Parathyroid adenoma (tissue), 2 donors: Measurements from ENCODE around the gene ANO2.

Source experiments
- H2AFZ ChIP-seq: fragments of 300-600 bp; sonication (generic); one replicate; pipeline ENCODE4 v1.7.0; 2017; ENCODE audit warnings: antibody characterized with exemption, mild to moderate bottlenecking
- H3K27ac ChIP-seq: fragments of 300-600 bp; sonication (generic); one replicate; pipeline ENCODE4 v1.7.0; 2017
- H3K27me3 ChIP-seq: fragments of 300-600 bp; sonication (generic); one replicate; pipeline ENCODE4 v1.7.0; 2017; ENCODE audit warnings: low read length; ENCODE audit not compliant: control insufficient read depth, insufficient read depth
- H3K36me3 ChIP-seq: fragments of 300-600 bp; sonication (generic); one replicate; pipeline ENCODE4 v1.7.0; 2017; ENCODE audit warnings: low read length; ENCODE audit not compliant: control insufficient read depth, insufficient read depth
- H3K4me1 ChIP-seq: fragments of 300-600 bp; sonication (generic); one replicate; pipeline ENCODE4 v1.7.0; 2017; ENCODE audit warnings: control low read depth
- H3K4me2 ChIP-seq: fragments of 300-600 bp; sonication (generic); one replicate; pipeline ENCODE4 v1.7.0; 2017; ENCODE audit warnings: low read length
- H3K4me3 ChIP-seq: fragments of 300-600 bp; sonication (generic); one replicate; pipeline ENCODE4 v1.7.0; 2017; ENCODE audit warnings: low read depth, low read length
- H3K79me2 ChIP-seq: fragments of 300-600 bp; sonication (generic); one replicate; pipeline ENCODE4 v1.7.0; 2017; ENCODE audit warnings: control low read depth
- H3K9ac ChIP-seq: fragments of 300-600 bp; sonication (generic); one replicate; pipeline ENCODE4 v1.7.0; 2017; ENCODE audit warnings: mild to moderate bottlenecking
- H3K9me3 ChIP-seq: fragments of 300-600 bp; sonication (generic); one replicate; pipeline ENCODE4 v1.7.0; 2017; ENCODE audit warnings: low read length; ENCODE audit not compliant: control insufficient read depth
- CTCF ChIP-seq: fragments of 300-600 bp; sonication (generic); IDR thresholded peaks from one replicate; pipeline ENCODE4 v1.7.0; 2017; ENCODE audit warnings: antibody characterized with exemption, mild to moderate bottlenecking
- donor health status: primary hyperparathyroidism.

ANO2 gene

GRCh38 chr12:5787828-5788227 is 157.2 kb downstream of the ANO2 start:
- Histone ChIP-seq H3K4me2 (no peak overlapping the region), H3K9ac (no peak overlapping the region), H3K27me3 (no peaks in the 10 kb centered on the region), H3K36me3 (no peaks in the 10 kb centered on the region), H3K79me2 (no peaks in the 10 kb centered on the region), H3K27ac (no peak overlapping the region), H2AFZ (no peak overlapping the region), H3K4me3 (no peak overlapping the region), H3K4me1 (no peaks in the 10 kb centered on the region), H3K9me3 (no peaks in the 10 kb centered on the region)
- TF ChIP-seq CTCF: no peak

DNA sequence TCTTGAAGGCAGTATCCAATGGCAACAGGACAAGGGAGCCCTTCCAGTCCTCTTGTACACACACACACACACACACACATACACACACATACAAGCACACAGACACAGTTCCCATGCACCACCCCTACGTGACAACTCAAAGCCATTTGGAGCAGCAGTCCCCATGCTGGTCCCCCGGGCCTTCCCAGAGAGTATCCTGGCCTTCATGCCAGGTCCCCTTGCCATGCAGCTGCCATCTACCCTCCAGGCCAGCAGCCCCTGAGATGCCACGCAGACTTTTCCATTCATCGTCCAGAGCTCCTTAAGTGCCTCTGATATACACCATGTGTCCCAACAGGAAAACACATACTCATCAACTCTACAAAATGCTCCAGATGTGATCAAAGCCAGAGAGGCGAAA is 159.5 kb downstream of the ANO2 start:
- Histone ChIP-seq H3K4me2 (no peak overlapping the region), H3K36me3 (no peaks in the 10 kb centered on the region), H3K27me3 (no peaks in the 10 kb centered on the region), H3K9ac (no peak overlapping the region), H3K9me3 (no peaks in the 10 kb centered on the region), H3K4me1 (no peaks in the 10 kb centered on the region), H3K4me3 (no peak overlapping the region), H3K79me2 (no peaks in the 10 kb centered on the region), H2AFZ (no peak overlapping the region), H3K27ac (no peak overlapping the region)
- no peak for TF ChIP-seq CTCF

DNA sequence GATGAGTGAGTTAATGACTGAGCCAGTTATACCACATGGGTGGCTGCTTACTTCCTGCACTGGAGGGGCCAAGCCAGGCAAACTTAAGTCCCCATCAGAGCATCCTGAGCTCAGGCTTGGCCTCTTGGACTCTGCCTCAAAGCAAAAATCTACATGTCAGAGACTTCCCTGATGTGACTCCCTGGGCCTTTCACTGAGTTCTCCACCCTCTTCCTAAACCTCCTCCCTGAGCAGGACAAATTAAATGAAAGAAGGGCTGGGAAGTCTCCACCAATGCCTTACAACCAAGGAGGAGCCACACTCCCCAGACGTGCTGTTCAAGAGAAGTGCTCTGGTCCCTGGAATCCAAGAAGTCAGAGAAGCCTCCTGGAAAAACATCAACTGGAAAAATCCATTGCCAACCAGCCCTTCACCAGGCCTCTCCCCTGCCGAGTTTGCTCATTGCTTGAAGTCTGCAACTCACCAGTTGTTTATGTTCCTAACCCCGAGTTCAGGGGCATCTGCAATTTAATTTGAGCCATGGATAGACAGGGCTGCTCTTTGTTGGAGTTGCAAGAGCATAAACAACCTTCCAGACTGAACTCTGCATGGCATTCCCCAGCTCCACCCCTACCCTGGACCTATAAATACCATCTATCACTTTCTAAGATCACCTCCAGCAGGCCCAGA is 160.5 kb downstream of the ANO2 start:
- H2AFZ ChIP-seq: no peak overlapping the region
- no peak overlapping the region for H3K9ac ChIP-seq
- no peaks in the 10 kb centered on the region for H3K36me3 ChIP-seq
- no peak overlapping the region for H3K27ac ChIP-seq
- H3K4me3 ChIP-seq: no peak overlapping the region
- H3K4me2 ChIP-seq: no peak overlapping the region
- no peak for TF ChIP-seq CTCF
- no peaks in the 10 kb centered on the region for H3K79me2 ChIP-seq
- no peaks in the 10 kb centered on the region for H3K4me1 ChIP-seq
- no peaks in the 10 kb centered on the region for H3K9me3 ChIP-seq
- H3K27me3 ChIP-seq: no peaks in the 10 kb centered on the region

DNA sequence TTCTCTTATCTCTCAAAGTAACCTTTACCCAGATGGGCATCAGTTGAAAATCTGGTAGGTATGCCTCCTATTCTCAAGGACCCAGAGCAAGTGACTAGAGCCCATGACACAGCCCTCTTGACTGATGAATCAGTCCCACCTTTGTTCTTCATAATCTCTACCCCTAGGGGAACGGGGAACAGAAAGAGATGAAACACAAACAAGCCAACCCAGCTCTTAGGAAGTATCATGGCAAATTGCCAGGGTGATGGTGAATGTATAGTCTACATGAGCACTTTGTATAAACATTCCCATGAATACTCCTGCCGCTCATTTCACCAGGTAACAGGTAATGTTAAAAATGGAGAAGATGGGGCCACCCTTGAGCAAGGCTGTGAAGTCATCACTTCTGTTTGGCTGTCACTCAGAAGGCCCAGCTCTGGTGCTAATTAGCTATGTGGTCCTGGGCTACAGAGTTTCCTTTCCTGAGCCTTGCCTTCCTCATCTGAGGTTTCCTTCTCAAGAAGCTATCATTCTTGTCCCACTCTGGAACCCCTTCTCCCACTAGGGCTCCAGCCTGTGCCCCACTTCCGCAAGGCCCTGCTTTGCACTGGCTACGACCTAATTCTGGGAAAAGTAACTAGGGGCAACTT is 161.7 kb downstream of the ANO2 start:
- no peaks in the 10 kb centered on the region for H3K36me3 ChIP-seq
- H3K9me3 ChIP-seq: no peaks in the 10 kb centered on the region
- no peaks in the 10 kb centered on the region for H3K4me1 ChIP-seq
- H3K9ac ChIP-seq: no peak overlapping the region
- no peak overlapping the region for H3K4me2 ChIP-seq
- no peaks in the 10 kb centered on the region for H3K79me2 ChIP-seq
- H2AFZ ChIP-seq: no peak overlapping the region
- no peak overlapping the region for H3K27ac ChIP-seq
- no peak overlapping the region for H3K4me3 ChIP-seq
- TF ChIP-seq CTCF: no peak
- H3K27me3 ChIP-seq: no peaks in the 10 kb centered on the region

DNA sequence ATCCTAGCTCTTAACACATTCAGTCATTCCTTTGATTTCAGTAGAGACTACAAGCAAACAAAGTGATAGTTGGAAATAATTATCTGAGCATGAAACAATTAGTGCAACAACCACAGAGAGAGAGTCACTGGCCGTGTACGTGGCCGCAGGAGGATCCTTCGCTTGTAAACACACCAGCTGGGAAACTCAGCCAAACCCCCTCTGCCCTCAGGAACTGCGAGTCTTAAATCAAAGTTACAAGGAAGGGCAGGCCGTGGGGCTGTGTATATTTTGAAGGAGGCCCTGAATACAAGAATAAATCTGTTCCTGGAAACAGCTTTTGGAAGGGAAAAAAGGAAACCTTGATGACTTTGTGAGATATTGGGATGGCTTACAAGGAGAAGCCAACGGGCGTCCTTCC is 164.5 kb downstream of the ANO2 start:
- Histone ChIP-seq H3K9ac (no peak overlapping the region), H3K4me1 (no peaks in the 10 kb centered on the region), H3K4me2 (no peak overlapping the region), H2AFZ (no peak overlapping the region), H3K36me3 (no peaks in the 10 kb centered on the region), H3K27ac (no peak overlapping the region), H3K79me2 (no peaks in the 10 kb centered on the region), H3K4me3 (no peak overlapping the region), H3K9me3 (no peaks in the 10 kb centered on the region), H3K27me3 (no peaks in the 10 kb centered on the region)
- TF ChIP-seq CTCF: no peak
